AG10803 (cell line): ENCODE data around the gene ATP6V1G2.

Experiments
- DNase-seq: peaks from one replicate; pipeline ENCODE4 v3.0.0; 2010; ENCODE audit warnings: low read depth
- H3K4me3 ChIP-seq: 2 replicates; pipeline ENCODE4 v1.5.1; 2011; ENCODE audit warnings: mild to moderate bottlenecking, low read length, control low read depth
- CTCF ChIP-seq: conservative IDR thresholded peaks from 2 replicates; pipeline ENCODE4 v1.5.1; 2011; ENCODE audit warnings: mild to moderate bottlenecking, low read length, control low read depth, inconsistent platforms

ATP6V1G2 gene

GRCh38 chr6:31531771-31532643 lies 14.4 kb downstream of the ATP6V1G2 start:
- no peak overlapping the region for H3K4me3 ChIP-seq
- DNase-seq = no peak
- no peak for TF ChIP-seq CTCF

- no peak overlapping the region for H3K4me3 ChIP-seq
- no peak for TF ChIP-seq CTCF
- no peak for DNase-seq
Observed at GRCh38 chr6:31531162-31531561, 15.2 kb downstream of the ATP6V1G2 start.

- DNase-seq = no peak
- no peak for TF ChIP-seq CTCF
- no peak overlapping the region for H3K4me3 ChIP-seq
Observed at GRCh38 chr6:31530659-31531058, 15.7 kb downstream of the ATP6V1G2 start.

GRCh38 chr6:31529329-31530150 lies 16.9 kb downstream of the ATP6V1G2 start:
- no peak overlapping the region for H3K4me3 ChIP-seq
- TF ChIP-seq CTCF = no peak
- DNase-seq = no peak

GRCh38 chr6:31528821-31529328 lies 17.5 kb downstream of the ATP6V1G2 start, which contains the start of gene MCCD1:
TSS of gene MCCD1 (plus strand) at chr6:31528962. CDS start at chr6:31529015, 53 bp downstream.
- no peak for DNase-seq
- no peak within 1 kb of the TSS for H3K4me3 ChIP-seq
- no peak for TF ChIP-seq CTCF

- no peak for DNase-seq
- no peak for TF ChIP-seq CTCF
- no peak overlapping the region for H3K4me3 ChIP-seq
Observed at GRCh38 chr6:31528307-31528777, 18.1 kb downstream of the ATP6V1G2 start.
